Endothelial cell of hepatic sinusoid (primary cell): ENCODE results near the gene TBC1D3I.
"Not testable (repeated sequence)": the region's sequence is repeated elsewhere in the genome, so short reads cannot be mapped to it uniquely, and the experiment has no call there.

Experiments used
- in situ Hi-C: cut with HindIII; loops from 2 replicates; pipeline ENCODE4 v1.10.0; 2017; ENCODE audit warnings: low sequenced_read_pairs

The TBC1D3I gene

GRCh38 chr17:36264470-36264869 is at the start of gene TBC1D3I:
Gene TBC1D3I (minus strand): TSS chr17:36264570. CDS start chr17:36262985, 1,585 bp downstream.
- in situ Hi-C loops = not testable (repeated sequence)

GRCh38 chr17:36295161-36295560 is 30.8 kb upstream of the TBC1D3I start:
- in situ Hi-C loops = not testable (repeated sequence)

DNA sequence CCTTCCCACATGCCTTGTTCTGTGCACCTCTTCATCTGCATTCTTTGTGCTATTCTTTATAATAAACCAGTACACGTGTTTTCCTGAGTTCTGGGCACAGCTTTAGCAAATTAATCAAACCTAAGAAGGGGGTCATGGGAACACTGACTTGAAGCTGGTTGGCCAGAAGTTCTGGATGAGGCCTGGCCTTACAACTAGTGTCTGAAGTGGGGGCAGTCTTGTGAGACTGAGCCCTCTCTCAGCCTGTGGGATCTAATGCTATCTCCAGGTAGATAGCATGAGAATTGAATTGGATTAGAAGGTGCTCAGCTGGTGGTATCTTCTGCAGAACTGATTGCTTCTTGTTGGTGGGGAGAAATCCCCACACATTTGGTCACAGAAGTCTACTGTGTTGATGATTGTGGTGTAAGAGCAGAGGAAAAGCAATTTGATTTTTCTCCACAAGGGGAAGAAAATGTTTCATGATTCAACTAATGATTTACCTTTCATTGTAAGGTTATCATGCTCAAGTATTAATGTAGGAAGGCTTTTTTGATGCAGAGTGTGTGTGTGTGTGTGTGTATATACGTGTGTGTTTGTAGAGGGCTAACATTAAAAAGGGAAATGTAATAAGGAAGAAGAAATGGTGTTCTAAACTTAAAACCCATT is 25.7 kb upstream of the TBC1D3I start:
- in situ Hi-C loops = not testable (repeated sequence)

DNA sequence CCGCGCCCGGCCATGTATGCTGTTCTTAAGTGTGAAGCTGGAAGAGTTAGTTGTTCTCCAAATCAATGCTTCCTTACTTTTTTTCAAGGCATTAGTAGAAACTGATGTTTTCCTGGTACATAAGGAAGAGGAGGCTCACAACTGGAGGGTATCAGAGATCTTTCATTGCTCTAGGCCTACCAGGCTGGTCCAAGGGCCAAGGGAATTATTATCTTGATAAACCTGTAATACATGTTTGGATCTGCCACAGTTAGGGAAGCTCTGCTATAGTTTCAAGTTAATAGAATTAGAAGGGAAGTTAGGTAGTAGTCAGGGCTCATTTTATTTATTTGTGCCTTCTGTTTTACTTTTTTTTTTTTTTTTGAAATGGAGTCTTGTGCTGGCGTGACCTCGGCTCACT is 19.8 kb upstream of the TBC1D3I start:
- in situ Hi-C loops = not testable (repeated sequence)

DNA sequence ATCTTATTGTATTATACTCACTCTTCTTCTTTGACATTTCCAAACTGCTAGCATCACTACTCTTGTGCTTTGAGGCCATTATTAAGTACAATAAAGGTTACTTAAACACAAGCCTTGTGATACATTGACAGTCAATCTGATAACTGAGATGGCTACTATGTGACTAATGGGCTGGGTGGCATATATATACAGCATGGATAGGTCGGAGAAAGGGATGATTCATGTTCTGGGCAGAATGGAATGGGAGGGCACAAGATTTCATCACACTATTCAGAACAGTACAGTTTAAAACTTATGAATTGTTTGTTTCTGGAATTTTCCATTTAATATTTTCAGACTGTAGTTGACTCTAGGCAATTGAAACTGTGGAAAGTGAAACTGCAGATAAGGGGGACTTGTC is 18.9 kb upstream of the TBC1D3I start:
- in situ Hi-C loops = not testable (repeated sequence)

DNA sequence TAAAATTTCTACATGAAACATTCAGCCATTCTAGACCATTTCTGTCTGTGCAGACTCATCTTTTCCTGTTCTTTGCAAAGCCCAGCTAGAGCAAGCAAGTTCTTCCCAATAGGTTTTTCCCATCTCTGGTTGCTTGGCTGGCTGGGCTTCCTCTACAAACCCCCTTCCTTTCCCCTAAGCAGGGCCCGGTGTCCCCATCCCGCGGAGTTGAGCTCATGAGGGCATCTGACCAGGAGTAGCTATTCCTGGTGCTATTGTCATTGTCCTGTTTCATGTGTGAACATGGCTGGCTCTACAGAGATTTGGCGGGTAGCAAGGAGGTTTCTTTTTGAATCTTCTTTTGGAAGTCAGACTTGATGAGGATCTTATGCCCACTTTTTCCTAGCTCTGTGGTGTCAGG is 22.3 kb downstream of the TBC1D3I start:
- in situ Hi-C loops = not testable (repeated sequence)

- in situ Hi-C loops = not testable (repeated sequence)
Measured at GRCh38 chr17:36229644-36230043, 34.7 kb downstream of the TBC1D3I start.

- in situ Hi-C loops = not testable (repeated sequence)
Measured at GRCh38 chr17:36222967-36223366, 41.4 kb downstream of the TBC1D3I start.

DNA sequence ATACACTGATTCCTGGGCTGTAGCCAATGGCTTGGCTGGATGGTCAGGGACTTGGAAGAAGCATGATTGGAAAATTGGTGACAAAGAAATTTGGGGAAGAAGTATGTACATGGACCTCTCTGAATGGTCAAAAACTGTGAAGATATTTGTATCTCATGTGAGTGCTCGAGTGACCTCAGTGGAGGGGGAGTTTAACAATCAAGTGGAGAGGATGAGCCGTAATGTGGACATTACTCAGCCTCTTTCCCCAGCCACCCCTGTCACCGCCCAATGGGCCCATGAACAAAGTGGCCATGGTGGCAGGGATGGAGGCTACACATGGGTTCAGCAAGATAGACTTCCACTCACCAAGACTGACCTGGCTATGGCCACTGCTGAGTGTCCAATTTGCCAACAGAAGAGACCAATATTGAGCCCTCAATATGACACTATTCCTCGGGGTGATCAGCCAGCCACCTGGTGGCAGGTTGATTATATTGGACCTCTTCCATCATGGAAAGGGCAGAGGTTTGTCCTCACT is 42.7 kb downstream of the TBC1D3I start:
- in situ Hi-C loops = not testable (repeated sequence)

DNA sequence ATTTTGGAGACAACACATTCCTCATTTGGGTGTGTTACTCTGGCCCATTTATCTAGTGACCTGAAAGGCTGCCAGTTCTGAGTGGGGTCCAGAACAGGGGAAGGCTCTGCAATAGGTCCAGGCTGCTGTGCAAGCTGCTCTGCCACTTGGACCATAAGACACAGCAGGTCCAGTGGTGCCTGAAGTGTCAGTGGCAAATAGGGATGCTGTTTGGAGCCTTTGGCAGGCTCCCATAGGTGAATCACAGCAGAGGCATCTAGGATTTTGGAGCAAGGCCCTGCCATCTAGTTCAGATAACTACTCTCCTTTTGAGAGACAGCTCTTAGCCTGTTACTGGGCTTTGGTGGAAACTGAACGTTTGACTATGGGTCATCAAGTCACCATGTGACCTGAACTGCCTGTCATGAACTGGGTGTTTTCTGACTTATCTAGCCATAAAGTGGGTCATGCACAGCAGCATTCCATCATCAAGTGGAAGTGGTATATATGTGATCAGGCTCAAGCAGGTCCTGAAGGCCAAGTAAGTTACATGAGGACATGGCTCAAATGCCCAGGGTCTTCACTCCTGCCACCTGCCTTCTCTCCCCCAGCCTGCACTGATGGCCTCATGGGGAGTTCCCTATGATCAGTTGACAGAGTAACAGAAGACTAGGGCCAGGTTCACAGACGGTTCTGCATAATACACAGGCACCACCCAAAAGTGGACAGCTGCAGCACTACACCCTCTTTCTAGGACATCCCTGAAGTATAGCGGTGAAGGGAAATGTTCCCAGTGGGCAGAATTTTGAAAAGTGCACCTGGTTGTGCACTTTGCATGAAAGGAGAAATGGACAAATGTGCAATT is 43.4 kb downstream of the TBC1D3I start:
- in situ Hi-C loops = not testable (repeated sequence)

DNA sequence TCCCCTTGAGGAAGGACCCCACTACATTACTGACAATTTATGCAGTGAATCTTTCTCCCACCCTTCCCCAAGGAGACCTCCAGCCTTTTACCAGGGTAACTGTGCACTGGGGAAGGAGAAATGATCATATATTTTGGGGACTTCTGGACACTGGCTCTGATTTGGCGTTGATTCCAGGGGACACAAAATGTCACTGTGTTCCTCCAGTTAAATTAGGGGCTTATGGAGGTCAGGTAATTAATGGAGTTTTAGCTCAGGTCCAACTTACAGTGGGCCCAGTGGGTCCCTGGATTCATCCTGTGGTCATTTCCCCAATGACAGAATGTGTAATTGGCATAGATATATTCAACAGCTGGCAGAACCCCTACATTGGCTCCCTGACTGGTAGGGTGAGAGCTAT is 44.8 kb downstream of the TBC1D3I start:
- in situ Hi-C loops = not testable (repeated sequence)

GRCh38 chr17:36215406-36216308 is 48.7 kb downstream of the TBC1D3I start:
- in situ Hi-C loops = not testable (repeated sequence)

GRCh38 chr17:36214918-36215317 is 49.5 kb downstream of the TBC1D3I start:
- in situ Hi-C loops = no loop called here

DNA sequence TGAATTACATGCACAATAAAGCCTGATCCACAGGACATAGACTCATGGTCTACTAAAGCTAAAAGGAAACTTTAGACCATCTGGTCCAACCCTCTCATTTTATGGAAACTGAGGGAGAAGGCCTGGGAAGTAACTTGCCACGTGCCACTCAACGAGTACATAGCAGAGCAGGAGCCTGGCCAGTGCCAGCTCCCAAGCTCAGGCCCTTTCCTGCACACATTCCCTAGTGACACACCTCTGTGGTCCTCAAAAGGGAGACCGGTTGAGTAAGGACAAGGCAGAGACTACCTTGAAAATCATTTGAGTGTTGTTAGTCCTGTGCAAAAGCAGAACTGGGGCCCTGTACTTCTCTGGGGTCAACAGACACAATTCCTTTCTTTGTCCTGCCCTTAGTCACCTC is 50.7 kb downstream of the TBC1D3I start:
- in situ Hi-C loops = no loop called here

- in situ Hi-C loops = no loop called here
Measured at GRCh38 chr17:36212966-36213365, 51.4 kb downstream of the TBC1D3I start.

DNA sequence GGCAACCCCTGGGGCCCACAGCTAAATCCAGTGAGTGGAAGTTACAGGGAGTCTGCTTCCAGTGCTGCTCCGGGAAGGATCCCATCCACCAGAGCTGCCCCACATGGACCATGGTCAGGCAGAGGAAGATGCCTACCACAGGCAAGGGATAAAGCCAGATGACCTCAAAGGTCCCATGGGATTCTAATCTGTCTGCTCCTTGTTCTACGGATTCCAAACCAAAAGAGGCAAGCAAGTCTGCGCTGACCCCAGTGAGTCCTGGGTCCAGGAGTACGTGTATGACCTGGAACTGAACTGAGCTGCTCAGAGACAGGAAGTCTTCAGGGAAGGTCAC is 52.1 kb downstream of the TBC1D3I start:
- in situ Hi-C loops = no loop called here

DNA sequence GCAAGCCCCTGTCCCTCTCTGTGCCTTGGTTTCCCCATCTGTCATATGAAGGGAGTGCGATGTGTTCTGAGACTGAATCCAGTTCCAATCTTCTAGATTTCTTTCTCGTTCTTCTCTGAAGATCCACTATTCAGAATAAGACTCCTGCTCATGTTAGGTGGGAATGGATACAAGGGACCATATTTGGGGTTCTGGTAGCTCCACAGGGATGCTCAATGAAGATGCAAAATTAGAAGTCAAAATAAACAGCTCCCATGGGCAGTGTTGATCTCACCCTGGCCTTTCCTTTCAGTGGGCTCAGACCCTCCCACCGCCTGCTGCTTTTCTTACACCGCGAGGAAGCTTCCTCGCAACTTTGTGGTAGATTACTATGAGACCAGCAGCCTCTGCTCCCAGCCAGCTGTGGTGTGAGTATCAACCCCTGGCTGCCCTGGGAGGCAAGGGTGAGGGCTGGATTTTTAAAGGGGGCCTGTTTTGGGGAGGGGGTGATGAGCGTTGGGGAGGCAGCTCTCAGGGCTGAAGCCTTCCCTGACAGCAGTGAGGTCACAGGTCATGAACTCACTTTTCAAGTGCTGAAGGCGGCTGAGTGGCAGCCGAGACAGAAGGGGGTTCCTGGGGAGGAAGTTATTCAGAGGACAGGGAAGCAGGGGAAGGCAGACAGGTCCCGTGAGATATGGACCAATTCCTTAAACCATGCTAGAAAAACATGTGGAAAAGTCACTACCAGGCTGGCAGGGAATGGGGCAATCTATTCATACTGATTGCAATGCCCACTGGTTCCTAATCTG is 52.7 kb downstream of the TBC1D3I start:
- in situ Hi-C loops = not testable (repeated sequence)

- in situ Hi-C loops = not testable (repeated sequence)
Measured at GRCh38 chr17:36210439-36211211, 53.7 kb downstream of the TBC1D3I start, which contains the start of gene CCL4L2. Gene CCL4L2 (plus strand): TSS chr17:36211063.

DNA sequence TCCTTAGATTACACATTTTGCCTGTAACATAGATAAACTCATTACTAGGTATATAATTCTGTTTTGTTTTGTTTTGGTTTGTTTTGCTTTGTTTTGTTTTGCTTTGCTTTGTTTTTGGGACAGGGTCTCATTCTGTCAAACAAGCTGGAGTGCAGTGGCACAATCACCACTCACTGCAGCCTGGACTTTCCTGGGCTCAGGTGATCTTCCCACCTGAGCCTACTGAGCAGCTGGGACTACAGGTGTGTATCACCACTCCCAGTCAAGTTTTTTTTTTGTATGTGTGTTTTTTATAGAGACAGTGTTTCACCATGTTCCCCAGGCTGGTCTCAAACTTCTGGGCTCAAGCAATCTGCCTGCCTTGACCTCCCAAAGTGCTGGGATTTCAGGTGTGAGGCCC is 54.8 kb downstream of the TBC1D3I start:
- in situ Hi-C loops = no loop called here
